Measurements from ENCODE around the gene NDUFA3. TPM values are rescaled to one million over a fixed set of nuclear protein-coding genes. Genes with fewer than 3 reads are reported as not detected.

The NDUFA3 gene
- total and polyA plus RNA-seq, 2 donors (not counting 3 experiments of a cell fraction or from before 2014, with no cell fraction given) = 107 to 119 TPM

DNA sequence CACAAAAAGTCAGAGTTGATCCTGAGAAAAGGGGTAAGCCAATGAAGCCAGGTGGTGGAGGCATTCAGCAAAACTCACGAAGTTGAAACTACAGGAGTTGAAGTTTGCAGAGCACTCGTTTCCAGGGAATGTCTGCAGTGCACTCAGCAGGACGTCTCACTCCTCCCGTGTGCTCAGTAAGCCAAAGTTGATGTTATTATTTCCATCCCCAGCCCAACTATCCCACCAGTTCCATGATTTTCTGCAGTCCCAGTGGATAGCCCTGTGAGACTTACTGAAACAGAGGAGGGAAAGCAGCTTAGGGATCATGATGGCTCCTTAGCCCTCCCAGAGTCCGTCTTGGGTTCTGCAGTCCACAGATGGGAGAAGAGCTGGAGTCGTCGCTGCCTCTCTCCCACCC lies 21.6 kb upstream of the NDUFA3 start, which contains the start of gene TARM1:
Gene TARM1, minus strand, starts transcription at position 334 of the 400 bp plus-strand sequence. Its CDS starts 25 bp downstream, at position 309.
- TF ChIP-seq EZH2 (IDR thresholded peaks at IDR 0.05; ENCODE audit: borderline replicate concordance, low read depth, low read length, severe bottlenecking) = no peak
- no peak for TF ChIP-seq MYC (IDR thresholded peaks at IDR 0.05; ENCODE audit: low read depth, low read length)
- no peak for TF ChIP-seq POLR2A (IDR thresholded peaks at IDR 0.05; ENCODE audit: low read depth, low read length)
- dilution Hi-C loops (cut with MboI; ENCODE audit: extremely low pct_ligation_motif_present, low sequenced_read_pairs) = no loop called here
- FAIRE-seq (no peak), DNase-seq (ENCODE audit: low read depth, low spot score) (no peak)
- Histone ChIP-seq H2AFZ (ENCODE audit: low read depth, low read length) (no peak within 1 kb of the TSS), H3K27ac (ENCODE audit: insufficient read depth, low read depth, low read length) (no peak within 1 kb of the TSS), H3K79me2 (ENCODE audit: control insufficient read depth, insufficient read depth, low read length) (no peaks in the 10 kb centered on the region), H3K27me3 (ENCODE audit: control insufficient read depth in 2 of 2, insufficient read depth in 2 of 2, low read length in 2 of 2) (no peaks in the 10 kb centered on the region), H3K4me3 (replicated peaks in 1 of 3; ENCODE audit: insufficient read depth in 1 of 3, low read depth in 1 of 3, low read length in 3 of 3) (no peak within 1 kb of the TSS), H3K9me3 (replicated peaks; ENCODE audit: control insufficient read depth, insufficient read depth, low read length) (no peaks in the 10 kb centered on the region), H3K4me1 (ENCODE audit: control insufficient read depth, extremely low read depth, insufficient read depth, low read length) (no peaks in the 10 kb centered on the region), H3K9ac (replicated peaks; ENCODE audit: extremely low read depth, insufficient read depth, low read length) (no peak within 1 kb of the TSS), H3K36me3 (ENCODE audit: control insufficient read depth in 2 of 2, extremely low read depth in 1 of 2, insufficient read depth in 2 of 2, low read length in 2 of 2) (no peaks in the 10 kb centered on the region), H3K9me1 (replicated peaks; ENCODE audit: control insufficient read depth, extremely low read depth, insufficient read depth, low read length) (no peaks in the 10 kb centered on the region), H4K20me1 (replicated peaks; ENCODE audit: control insufficient read depth, extremely low read depth, insufficient read depth, low read length) (no peaks in the 10 kb centered on the region), H3K4me2 (ENCODE audit: insufficient read depth, low read length) (no peak within 1 kb of the TSS)
- BruUV-seq (replicated peaks) = no TSS peak
- intact Hi-C loops (cut with micrococcal nuclease) = no loop called here
- ChIA-PET CTCF (interaction anchor here (1.1 to 1.5 kb wide), 3 partner anchors 11 to 288 kb away, joined by 3 to 5 read pairs (median 4); no protein-coding TSS in a partner anchor), POLR2A (no interaction called here)

DNA sequence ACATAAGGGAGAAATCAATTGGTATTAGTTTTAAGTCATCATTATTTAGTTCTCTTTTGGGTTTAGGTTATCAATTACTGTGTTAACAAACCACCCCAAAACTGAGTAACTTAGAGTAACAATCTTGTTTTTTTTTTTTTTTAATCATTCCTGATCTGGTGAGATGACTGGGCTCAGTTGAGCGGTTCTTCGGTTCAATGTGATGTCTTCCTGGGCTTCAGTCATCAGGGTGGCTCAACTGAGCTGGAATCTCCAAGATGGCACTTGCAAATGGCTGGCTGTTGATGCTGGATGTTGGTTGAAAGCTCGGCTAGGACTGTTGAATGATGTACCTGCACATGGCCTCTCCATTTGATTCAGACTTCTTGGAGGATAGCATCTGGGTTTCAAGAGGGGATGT lies 18.2 kb upstream of the NDUFA3 start:
- FAIRE-seq = no peak
- Histone ChIP-seq H3K27me3 (ENCODE audit: control insufficient read depth in 2 of 2, insufficient read depth in 2 of 2, low read length in 2 of 2) (no peaks in the 10 kb centered on the region), H3K4me2 (ENCODE audit: insufficient read depth, low read length) (no peak overlapping the region), H3K9ac (replicated peaks; ENCODE audit: extremely low read depth, insufficient read depth, low read length) (no peak overlapping the region), H3K9me3 (replicated peaks; ENCODE audit: control insufficient read depth, insufficient read depth, low read length) (no peaks in the 10 kb centered on the region), H4K20me1 (replicated peaks; ENCODE audit: control insufficient read depth, extremely low read depth, insufficient read depth, low read length) (no peaks in the 10 kb centered on the region), H3K27ac (ENCODE audit: insufficient read depth, low read depth, low read length) (no peak overlapping the region), H2AFZ (ENCODE audit: low read depth, low read length) (no peak overlapping the region), H3K36me3 (ENCODE audit: control insufficient read depth in 2 of 2, extremely low read depth in 1 of 2, insufficient read depth in 2 of 2, low read length in 2 of 2) (no peaks in the 10 kb centered on the region), H3K9me1 (replicated peaks; ENCODE audit: control insufficient read depth, extremely low read depth, insufficient read depth, low read length) (no peaks in the 10 kb centered on the region), H3K4me3 (replicated peaks in 1 of 3; ENCODE audit: insufficient read depth in 1 of 3, low read depth in 1 of 3, low read length in 3 of 3) (no peak overlapping the region), H3K79me2 (ENCODE audit: control insufficient read depth, insufficient read depth, low read length) (no peaks in the 10 kb centered on the region), H3K4me1 (ENCODE audit: control insufficient read depth, extremely low read depth, insufficient read depth, low read length) (no peaks in the 10 kb centered on the region)
- intact Hi-C loops (cut with micrococcal nuclease) = no loop called here
- ChIA-PET POLR2A (no interaction called here), CTCF (no interaction called here)
- DNase-seq (ENCODE audit: low read depth, low spot score) = no peak
- no peak for TF ChIP-seq POLR2AphosphoS5 (IDR thresholded peaks at IDR 0.05; ENCODE audit: insufficient read depth, low read depth, low read length)
- TF ChIP-seq, protein P1, sequence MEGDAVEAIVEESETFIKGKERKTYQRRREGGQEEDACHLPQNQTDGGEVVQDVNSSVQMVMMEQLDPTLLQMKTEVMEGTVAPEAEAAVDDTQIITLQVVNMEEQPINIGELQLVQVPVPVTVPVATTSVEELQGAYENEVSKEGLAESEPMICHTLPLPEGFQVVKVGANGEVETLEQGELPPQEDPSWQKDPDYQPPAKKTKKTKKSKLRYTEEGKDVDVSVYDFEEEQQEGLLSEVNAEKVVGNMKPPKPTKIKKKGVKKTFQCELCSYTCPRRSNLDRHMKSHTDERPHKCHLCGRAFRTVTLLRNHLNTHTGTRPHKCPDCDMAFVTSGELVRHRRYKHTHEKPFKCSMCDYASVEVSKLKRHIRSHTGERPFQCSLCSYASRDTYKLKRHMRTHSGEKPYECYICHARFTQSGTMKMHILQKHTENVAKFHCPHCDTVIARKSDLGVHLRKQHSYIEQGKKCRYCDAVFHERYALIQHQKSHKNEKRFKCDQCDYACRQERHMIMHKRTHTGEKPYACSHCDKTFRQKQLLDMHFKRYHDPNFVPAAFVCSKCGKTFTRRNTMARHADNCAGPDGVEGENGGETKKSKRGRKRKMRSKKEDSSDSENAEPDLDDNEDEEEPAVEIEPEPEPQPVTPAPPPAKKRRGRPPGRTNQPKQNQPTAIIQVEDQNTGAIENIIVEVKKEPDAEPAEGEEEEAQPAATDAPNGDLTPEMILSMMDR (IDR thresholded peaks at IDR 0.05; ENCODE audit: extremely low read depth in 1 of 2, insufficient read depth in 1 of 2, low read depth in 1 of 2, low read length in 2 of 2) = no peak
- no peak for TF ChIP-seq MYC (IDR thresholded peaks at IDR 0.05; ENCODE audit: low read depth, low read length)
- TF ChIP-seq EZH2 (IDR thresholded peaks at IDR 0.05; ENCODE audit: borderline replicate concordance, low read depth, low read length, severe bottlenecking) = no peak
- no TSS peak for BruUV-seq (replicated peaks)
- dilution Hi-C loops (cut with MboI; ENCODE audit: extremely low pct_ligation_motif_present, low sequenced_read_pairs) = no loop called here

Data from endothelial cell of umbilical vein (primary cell).